Endodermal cell (in vitro differentiated cells): ENCODE measurements around the gene HRH2. TPM values are rescaled to one million over a fixed set of nuclear protein-coding genes. Genes with fewer than 3 reads are reported as not detected.
A peak's percentile ranks its signal among the peaks of the same experiment; 100 is the strongest.

Experiments used
- DNase-seq: peaks from one replicate; pipeline ENCODE4 v3.0.0-alpha.2; 2017
- H3K27ac ChIP-seq: 2 replicates; pipeline ENCODE4 v1.5.1; 2013; ENCODE audit warnings: mild to moderate bottlenecking, low read depth, low read length, moderate library complexity
- H3K27me3 ChIP-seq: 2 replicates; pipeline ENCODE4 v1.6.1; 2013; ENCODE audit warnings: mild to moderate bottlenecking, low read length, moderate library complexity; ENCODE audit not compliant: insufficient read depth, control insufficient read depth, poor library complexity, severe bottlenecking
- H3K36me3 ChIP-seq: 2 replicates; pipeline ENCODE4 v1.7.0; 2013; ENCODE audit warnings: mild to moderate bottlenecking, low read length, moderate library complexity; ENCODE audit not compliant: control insufficient read depth, insufficient read depth
- H3K4me1 ChIP-seq: one replicate; pipeline ENCODE4 v1.7.0; 2013; ENCODE audit warnings: low read length; ENCODE audit not compliant: control insufficient read depth, insufficient read depth
- H3K4me3 ChIP-seq: 2 replicates; pipeline ENCODE4 v1.5.1; 2013; ENCODE audit warnings: mild to moderate bottlenecking, low read length, moderate library complexity
- H3K9ac ChIP-seq: 2 replicates; pipeline ENCODE4 v1.6.1; 2013; ENCODE audit warnings: mild to moderate bottlenecking, low read length, moderate library complexity; ENCODE audit not compliant: poor library complexity, severe bottlenecking; ENCODE audit errors: extremely low read depth
- H3K9me3 ChIP-seq: 2 replicates; pipeline ENCODE4 v1.6.1; 2013; ENCODE audit warnings: mild to moderate bottlenecking, low read length, moderate library complexity; ENCODE audit not compliant: control insufficient read depth
- H3K27ac Mint-ChIP-seq: 2 replicates; pipeline ENCODE4 v1.8.0; 2020; ENCODE audit warnings: mixed read lengths
- H3K27me3 Mint-ChIP-seq: 2 replicates; pipeline ENCODE4 v1.8.0; 2021; ENCODE audit warnings: mild to moderate bottlenecking, mixed read lengths; ENCODE audit not compliant: insufficient read depth
- H3K36me3 Mint-ChIP-seq: 2 replicates; pipeline ENCODE4 v1.8.0; 2020; ENCODE audit warnings: low read depth, mixed read lengths
- H3K4me1 Mint-ChIP-seq: 2 replicates; pipeline ENCODE4 v1.8.0; 2020; ENCODE audit warnings: mixed read lengths
- H3K4me3 Mint-ChIP-seq: 2 replicates; pipeline ENCODE4 v1.8.0; 2020; ENCODE audit warnings: mild to moderate bottlenecking, moderate library complexity, mixed read lengths
- H3K9me3 Mint-ChIP-seq: 2 replicates; pipeline ENCODE4 v1.8.0; 2020; ENCODE audit warnings: mild to moderate bottlenecking, mixed read lengths
- CTCF ChIP-seq: fragments of 200-600 bp; sonication (generic); conservative IDR thresholded peaks from 2 replicates; pipeline ENCODE4 v1.5.0; 2021; ENCODE audit warnings: antibody characterized with exemption, mild to moderate bottlenecking
- WGBS, 2 experiments: methylation state at CpG; one replicate each; pipeline versions ENCODE4 v1.1.5 to v1.1.7; 2013; ENCODE audit warnings: missing lambda C conversion rate in 2 of 2, mixed read lengths in 1 of 2; ENCODE audit not compliant: insufficient coverage in 1 of 2, insufficient read length in 1 of 2; 5-methylcytosine and 5-hydroxymethylcytosine counted together
- total RNA-seq, 2 donors: library from RNA; stranded (reverse); fragmentation: NEBNext Ultra II Directional in 1 of 2; extraction: Animal tissue kit (Norgen Biotek cat#: 25700) in 1 of 2; gene quantifications; 2 replicates in 1 of 2; 3 replicates in 1 of 2; pipeline ENCODE4 v1.2.1, GENCODE V29; 2021

The HRH2 gene
- total RNA-seq, 2 donors from 2014 or later, result 2.1 to 3.3 TPM

DNA sequence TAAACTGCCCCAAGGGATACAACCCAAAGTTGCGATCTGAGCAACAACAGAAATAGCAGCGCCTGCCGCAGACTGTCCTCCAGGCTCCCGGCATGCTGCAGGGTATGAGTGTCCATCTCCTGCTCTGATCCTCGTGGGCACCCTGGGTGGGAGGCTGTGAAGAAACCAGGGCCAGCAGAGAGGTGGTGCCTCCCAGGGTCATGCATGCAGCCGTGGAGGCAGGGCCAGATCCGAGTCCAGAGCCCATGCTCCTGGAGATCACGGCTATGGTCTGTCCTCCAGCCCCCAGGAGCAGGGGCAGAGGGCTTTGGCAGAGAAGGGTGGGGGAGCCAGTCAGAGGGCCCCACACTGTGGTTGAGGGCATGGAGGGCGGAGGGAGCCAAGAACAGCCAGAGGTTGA is 29.0 kb downstream of the HRH2 start:
- Mint-ChIP-seq H3K4me1 (peaks cover 33% of the 10 kb centered on the region), H3K27me3 (peaks cover 4% of the 10 kb centered on the region), H3K36me3 (peaks cover 9% of the 10 kb centered on the region), H3K9me3 (peaks cover 7% of the 10 kb centered on the region), H3K27ac (no peak overlapping the region), H3K4me3 (no peak overlapping the region)
- Histone ChIP-seq H3K9me3 (peaks cover 6% of the 10 kb centered on the region), H3K4me3 (no peak overlapping the region), H3K36me3 (no peaks in the 10 kb centered on the region), H3K27me3 (no peaks in the 10 kb centered on the region), H3K27ac (no peak overlapping the region), H3K4me1 (peaks cover 12% of the 10 kb centered on the region), H3K9ac (no peak overlapping the region)
- DNase-seq, result no peak
- no peak for TF ChIP-seq CTCF
- 92% methylated on average over 7 to 9 of the region's 9 CpGs for WGBS, 2 experiments

- peaks cover 12% of the 10 kb centered on the region for H3K4me1 ChIP-seq
- peaks cover 9% of the 10 kb centered on the region for H3K36me3 Mint-ChIP-seq
- no peak overlapping the region for H3K27ac Mint-ChIP-seq
- H3K27me3 ChIP-seq, result no peaks in the 10 kb centered on the region
- H3K9me3 ChIP-seq, result peaks cover 6% of the 10 kb centered on the region
- TF ChIP-seq CTCF, result no peak
- H3K36me3 ChIP-seq, result no peaks in the 10 kb centered on the region
- 91 to 94% methylated on average over 11 to 14 of the region's 14 CpGs for whole genome bisulfite sequencing, 2 experiments
- H3K9me3 Mint-ChIP-seq, result peaks cover 7% of the 10 kb centered on the region
- no peak for DNase-seq
- H3K4me3 ChIP-seq, result no peak overlapping the region
- peaks cover 4% of the 10 kb centered on the region for H3K27me3 Mint-ChIP-seq
- H3K27ac ChIP-seq, result no peak overlapping the region
- no peak overlapping the region for H3K4me3 Mint-ChIP-seq
- no peak overlapping the region for H3K9ac ChIP-seq
- peaks cover 33% of the 10 kb centered on the region for H3K4me1 Mint-ChIP-seq
Measured at GRCh38 chr5:175687231-175687701, 29.4 kb downstream of the HRH2 start.

- no peaks in the 10 kb centered on the region for H3K36me3 ChIP-seq
- no peaks in the 10 kb centered on the region for H3K27me3 ChIP-seq
- peaks cover 12% of the 10 kb centered on the region for H3K4me1 ChIP-seq
- Mint-ChIP-seq H3K27me3 (no peaks in the 10 kb centered on the region), H3K27ac (peak overlapping the region; percentile 90), H3K36me3 (peaks cover 6% of the 10 kb centered on the region), H3K4me3 (no peak overlapping the region), H3K4me1 (peaks cover 33% of the 10 kb centered on the region), H3K9me3 (peaks cover 7% of the 10 kb centered on the region)
- H3K27ac ChIP-seq, result no peak overlapping the region
- peak; percentile 82 for DNase-seq
- peaks cover 6% of the 10 kb centered on the region for H3K9me3 ChIP-seq
- peak; percentile 47 for TF ChIP-seq CTCF
- 64 to 74% methylated on average over 8 to 12 of the region's 12 CpGs for WGBS, 2 experiments
- no peak overlapping the region for H3K4me3 ChIP-seq
- no peak overlapping the region for H3K9ac ChIP-seq
Measured at GRCh38 chr5:175688352-175689146, 30.7 kb downstream of the HRH2 start.
